Neural cell (in vitro differentiated cells): Measurements from ENCODE around the gene CYP4F22. TPM values are rescaled to one million over a fixed set of nuclear protein-coding genes. Genes with fewer than 3 reads are reported as not detected.

Experiments
- H2AFZ ChIP-seq: fragments of 200-600, 300-800 bp; sonication (generic), shearing (Covaris generic); 2 replicates; pipeline ENCODE4 v1.6.0; 2014; ENCODE audit warnings: low read depth, mild to moderate bottlenecking, antibody characterized with exemption, low read length, moderate library complexity
- H3F3A ChIP-seq: fragments of 200-600 bp; shearing (Covaris generic); 2 replicates; pipeline ENCODE4 v1.6.1; 2016; ENCODE audit warnings: mild to moderate bottlenecking, moderate library complexity, mixed read lengths, antibody characterized with exemption, low read length; ENCODE audit not compliant: insufficient read depth, poor library complexity, severe bottlenecking
- H3K27ac ChIP-seq: fragments of 200-600, 300-800 bp; sonication (generic), shearing (Covaris generic); 2 replicates; pipeline ENCODE4 v1.5.1; 2014; ENCODE audit warnings: mild to moderate bottlenecking, low read length, moderate library complexity
- H3K27me3 ChIP-seq: fragments of 300-800, 200-600 bp; sonication (generic), shearing (Covaris generic); 2 replicates; pipeline ENCODE4 v1.6.0; 2014; ENCODE audit warnings: mild to moderate bottlenecking, low read depth, low read length, moderate library complexity; ENCODE audit not compliant: insufficient read depth
- H3K36me3 ChIP-seq: fragments of 300-800, 200-600 bp; sonication (generic), shearing (Covaris generic); 2 replicates; pipeline ENCODE4 v1.5.1; 2014; ENCODE audit warnings: mild to moderate bottlenecking, antibody characterized with exemption, low read length, moderate library complexity; ENCODE audit not compliant: insufficient read depth
- H3K4me2 ChIP-seq: fragments of 300-800, 200-600 bp; sonication (generic), shearing (Covaris generic); 2 replicates; pipeline ENCODE4 v1.6.0; 2014; ENCODE audit warnings: mild to moderate bottlenecking, low read length
- H3K4me3 ChIP-seq: fragments of 300-800, 200-600 bp; sonication (generic), shearing (Covaris generic); 2 replicates; pipeline ENCODE4 v1.5.1; 2014; ENCODE audit warnings: mild to moderate bottlenecking, low read length, moderate library complexity
- H3K79me2 ChIP-seq: fragments of 200-600 bp; shearing (Covaris generic); replicated peaks from 2 replicates; pipeline ENCODE4 v1.6.0; 2014; ENCODE audit warnings: mild to moderate bottlenecking, low read length, moderate library complexity; ENCODE audit not compliant: insufficient read depth
- H3K9ac ChIP-seq: fragments of 300-800, 200-600 bp; sonication (generic), shearing (Covaris generic); 2 replicates; pipeline ENCODE4 v1.6.1; 2016; ENCODE audit warnings: mild to moderate bottlenecking, low read length, mixed read lengths
- H3K9me2 ChIP-seq: fragments of 200-600 bp; shearing (Covaris generic); 2 replicates; pipeline ENCODE4 v1.6.1; 2016; ENCODE audit warnings: mild to moderate bottlenecking, low read length, mixed read lengths; ENCODE audit not compliant: insufficient read depth
- H3K9me3 ChIP-seq: fragments of 200-600, 300-800 bp; sonication (generic), shearing (Covaris generic); 2 replicates; pipeline ENCODE4 v1.6.1; 2016; ENCODE audit warnings: mild to moderate bottlenecking, mixed run types, low read length, moderate library complexity, mixed read lengths
- H4K20me1 ChIP-seq: fragments of 200-600 bp; shearing (Covaris generic); 2 replicates; pipeline ENCODE4 v1.6.1; 2016; ENCODE audit warnings: mild to moderate bottlenecking, mixed run types; ENCODE audit not compliant: insufficient read depth
- EP300 ChIP-seq: fragments of 450-650 bp; conservative IDR thresholded peaks from 2 replicates; pipeline ENCODE4 v1.6.1; 2014; ENCODE audit warnings: antibody characterized with exemption, mild to moderate bottlenecking, moderate library complexity; ENCODE audit not compliant: poor library complexity, severe bottlenecking
- EZH2 ChIP-seq: fragments of 200-600, 300-800 bp; shearing (Covaris generic), sonication (generic); IDR thresholded peaks from 2 replicates; pipeline ENCODE4 v1.6.1; 2014; ENCODE audit warnings: antibody characterized with exemption, low read length, borderline replicate concordance, mild to moderate bottlenecking; ENCODE audit not compliant: insufficient read depth, poor library complexity, severe bottlenecking
- MXI1 ChIP-seq: fragments of 450-650 bp; conservative IDR thresholded peaks from 2 replicates; pipeline ENCODE4 v1.6.1; 2014; ENCODE audit warnings: antibody characterized with exemption, mild to moderate bottlenecking; ENCODE audit not compliant: poor library complexity, severe bottlenecking
- POLR2AphosphoS5 ChIP-seq: IDR thresholded peaks from 2 replicates; pipeline ENCODE4 v1.6.1; 2012
- RAD21 ChIP-seq: fragments of 450-650 bp; conservative IDR thresholded peaks from 2 replicates; pipeline ENCODE4 v1.6.1; 2014; ENCODE audit warnings: antibody characterized with exemption, mild to moderate bottlenecking, moderate library complexity
- SMC3 ChIP-seq: fragments of 450-650 bp; conservative IDR thresholded peaks from 2 replicates; pipeline ENCODE4 v1.6.1; 2014; ENCODE audit warnings: antibody characterized with exemption, mild to moderate bottlenecking, moderate library complexity; ENCODE audit not compliant: poor library complexity
- TAF1 ChIP-seq: IDR thresholded peaks from 2 replicates; pipeline ENCODE4 v1.6.1; 2012; ENCODE audit warnings: low read depth
- polyA plus RNA-seq: library from polyadenylated mRNA; depleted of rRNA; stranded (reverse); fragments of >200 nt; gene quantifications from 2 replicates; pipeline ENCODE4 v1.2.3, GENCODE V29; 2014
- TF ChIP-seq, protein P1 (sequence below): IDR thresholded peaks from 2 replicates; pipeline ENCODE4 v1.6.1; 2012; ENCODE audit warnings: borderline replicate concordance
- TF ChIP-seq, protein P2 (sequence below): fragments of 450-650 bp; IDR thresholded peaks from 2 replicates; pipeline ENCODE4 v1.5.1; 2014; ENCODE audit warnings: antibody characterized with exemption, mild to moderate bottlenecking, moderate library complexity; ENCODE audit not compliant: poor library complexity, severe bottlenecking

CYP4F22 gene
- polyA plus RNA-seq, 1 donor from 2014 or later: not detected

DNA sequence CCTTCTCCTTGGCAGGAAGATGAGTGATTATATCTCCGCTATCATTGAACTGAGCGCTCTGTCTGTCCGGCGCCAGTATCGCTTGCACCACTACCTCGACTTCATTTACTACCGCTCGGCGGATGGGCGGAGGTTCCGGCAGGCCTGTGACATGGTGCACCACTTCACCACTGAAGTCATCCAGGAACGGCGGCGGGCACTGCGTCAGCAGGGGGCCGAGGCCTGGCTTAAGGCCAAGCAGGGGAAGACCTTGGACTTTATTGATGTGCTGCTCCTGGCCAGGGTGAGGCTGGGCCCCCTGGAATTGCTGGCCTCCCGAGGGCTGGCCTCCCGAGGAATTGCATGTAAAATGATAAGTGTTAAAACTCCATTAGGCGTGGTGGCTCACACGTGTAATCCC, 32.1 kb downstream of the CYP4F22 start:
- H2AFZ ChIP-seq: no peak overlapping the region
- H3K4me3 ChIP-seq: no peak overlapping the region
- H3K9me3 ChIP-seq: peaks cover 6% of the 10 kb centered on the region
- no peak overlapping the region for H3K4me2 ChIP-seq
- no peaks in the 10 kb centered on the region for H4K20me1 ChIP-seq
- H3K9me2 ChIP-seq: no peaks in the 10 kb centered on the region
- H3K36me3 ChIP-seq: no peaks in the 10 kb centered on the region
- H3K79me2 ChIP-seq: no peaks in the 10 kb centered on the region
- TF ChIP-seq SMC3: no peak
- H3K9ac ChIP-seq: no peak overlapping the region
- no peaks in the 10 kb centered on the region for H3K27me3 ChIP-seq
- H3F3A ChIP-seq: no peaks in the 10 kb centered on the region
- no peak overlapping the region for H3K27ac ChIP-seq

DNA sequence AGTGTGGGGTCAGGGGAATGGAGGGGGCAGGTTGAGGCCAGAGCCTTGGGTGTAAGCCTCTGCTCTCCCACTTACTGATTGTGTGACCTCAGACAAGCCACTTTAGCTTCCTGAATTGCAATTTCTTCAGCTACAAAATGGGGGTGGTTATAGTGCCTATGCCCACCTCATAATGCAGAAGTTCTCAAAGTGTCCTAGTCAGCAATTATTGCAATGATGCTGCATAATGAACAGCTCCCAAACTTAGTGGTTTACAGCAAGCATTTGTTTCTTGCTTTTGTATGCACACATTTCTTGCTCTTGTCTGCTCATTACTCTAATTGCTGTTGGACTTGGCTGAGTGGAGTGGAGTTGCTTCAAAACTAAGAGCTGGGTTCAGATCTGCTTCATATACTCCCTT, 36.0 kb downstream of the CYP4F22 start:
- H3K4me2 ChIP-seq: no peak overlapping the region
- no peak overlapping the region for H3K27ac ChIP-seq
- no peaks in the 10 kb centered on the region for H3K36me3 ChIP-seq
- H2AFZ ChIP-seq: no peak overlapping the region
- no peaks in the 10 kb centered on the region for H3K27me3 ChIP-seq
- H3K9me3 ChIP-seq: peaks cover 3% of the 10 kb centered on the region
- H3K79me2 ChIP-seq: no peaks in the 10 kb centered on the region
- H4K20me1 ChIP-seq: no peaks in the 10 kb centered on the region
- H3K4me3 ChIP-seq: no peak overlapping the region
- no peaks in the 10 kb centered on the region for H3K9me2 ChIP-seq
- TF ChIP-seq SMC3: no peak
- no peak for TF ChIP-seq RAD21
- no peak for TF ChIP-seq MXI1
- no peaks in the 10 kb centered on the region for H3F3A ChIP-seq
- no peak overlapping the region for H3K9ac ChIP-seq

DNA sequence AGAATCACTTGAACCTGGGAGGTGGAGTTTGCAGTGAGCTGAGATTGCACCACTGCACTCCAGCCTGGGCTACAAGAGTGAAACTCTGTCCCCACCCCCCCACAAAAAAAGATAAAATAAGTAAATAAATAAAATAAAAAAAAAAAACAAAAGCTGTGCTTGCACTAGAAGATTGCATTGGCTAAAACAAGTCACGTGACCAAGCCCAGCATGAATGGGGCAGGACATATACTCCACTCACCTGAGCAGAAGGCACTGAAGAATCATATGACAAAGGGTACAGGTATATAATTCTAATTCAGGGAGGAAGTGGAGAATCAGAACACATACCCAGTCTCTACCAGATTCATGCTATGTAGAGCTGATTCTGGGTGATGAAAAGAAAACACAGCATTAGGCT, 36.6 kb downstream of the CYP4F22 start:
- H3K27ac ChIP-seq: no peak overlapping the region
- H2AFZ ChIP-seq: no peak overlapping the region
- no peaks in the 10 kb centered on the region for H4K20me1 ChIP-seq
- H3K4me3 ChIP-seq: no peak overlapping the region
- H3F3A ChIP-seq: no peaks in the 10 kb centered on the region
- TF ChIP-seq MXI1 (no peak), EP300 (no peak), POLR2AphosphoS5 (no peak), EZH2 (no peak), TAF1 (no peak), RAD21 (no peak), SMC3 (no peak)
- TF ChIP-seq, protein P1, sequence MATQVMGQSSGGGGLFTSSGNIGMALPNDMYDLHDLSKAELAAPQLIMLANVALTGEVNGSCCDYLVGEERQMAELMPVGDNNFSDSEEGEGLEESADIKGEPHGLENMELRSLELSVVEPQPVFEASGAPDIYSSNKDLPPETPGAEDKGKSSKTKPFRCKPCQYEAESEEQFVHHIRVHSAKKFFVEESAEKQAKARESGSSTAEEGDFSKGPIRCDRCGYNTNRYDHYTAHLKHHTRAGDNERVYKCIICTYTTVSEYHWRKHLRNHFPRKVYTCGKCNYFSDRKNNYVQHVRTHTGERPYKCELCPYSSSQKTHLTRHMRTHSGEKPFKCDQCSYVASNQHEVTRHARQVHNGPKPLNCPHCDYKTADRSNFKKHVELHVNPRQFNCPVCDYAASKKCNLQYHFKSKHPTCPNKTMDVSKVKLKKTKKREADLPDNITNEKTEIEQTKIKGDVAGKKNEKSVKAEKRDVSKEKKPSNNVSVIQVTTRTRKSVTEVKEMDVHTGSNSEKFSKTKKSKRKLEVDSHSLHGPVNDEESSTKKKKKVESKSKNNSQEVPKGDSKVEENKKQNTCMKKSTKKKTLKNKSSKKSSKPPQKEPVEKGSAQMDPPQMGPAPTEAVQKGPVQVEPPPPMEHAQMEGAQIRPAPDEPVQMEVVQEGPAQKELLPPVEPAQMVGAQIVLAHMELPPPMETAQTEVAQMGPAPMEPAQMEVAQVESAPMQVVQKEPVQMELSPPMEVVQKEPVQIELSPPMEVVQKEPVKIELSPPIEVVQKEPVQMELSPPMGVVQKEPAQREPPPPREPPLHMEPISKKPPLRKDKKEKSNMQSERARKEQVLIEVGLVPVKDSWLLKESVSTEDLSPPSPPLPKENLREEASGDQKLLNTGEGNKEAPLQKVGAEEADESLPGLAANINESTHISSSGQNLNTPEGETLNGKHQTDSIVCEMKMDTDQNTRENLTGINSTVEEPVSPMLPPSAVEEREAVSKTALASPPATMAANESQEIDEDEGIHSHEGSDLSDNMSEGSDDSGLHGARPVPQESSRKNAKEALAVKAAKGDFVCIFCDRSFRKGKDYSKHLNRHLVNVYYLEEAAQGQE: no peak
- TF ChIP-seq, protein P2, sequence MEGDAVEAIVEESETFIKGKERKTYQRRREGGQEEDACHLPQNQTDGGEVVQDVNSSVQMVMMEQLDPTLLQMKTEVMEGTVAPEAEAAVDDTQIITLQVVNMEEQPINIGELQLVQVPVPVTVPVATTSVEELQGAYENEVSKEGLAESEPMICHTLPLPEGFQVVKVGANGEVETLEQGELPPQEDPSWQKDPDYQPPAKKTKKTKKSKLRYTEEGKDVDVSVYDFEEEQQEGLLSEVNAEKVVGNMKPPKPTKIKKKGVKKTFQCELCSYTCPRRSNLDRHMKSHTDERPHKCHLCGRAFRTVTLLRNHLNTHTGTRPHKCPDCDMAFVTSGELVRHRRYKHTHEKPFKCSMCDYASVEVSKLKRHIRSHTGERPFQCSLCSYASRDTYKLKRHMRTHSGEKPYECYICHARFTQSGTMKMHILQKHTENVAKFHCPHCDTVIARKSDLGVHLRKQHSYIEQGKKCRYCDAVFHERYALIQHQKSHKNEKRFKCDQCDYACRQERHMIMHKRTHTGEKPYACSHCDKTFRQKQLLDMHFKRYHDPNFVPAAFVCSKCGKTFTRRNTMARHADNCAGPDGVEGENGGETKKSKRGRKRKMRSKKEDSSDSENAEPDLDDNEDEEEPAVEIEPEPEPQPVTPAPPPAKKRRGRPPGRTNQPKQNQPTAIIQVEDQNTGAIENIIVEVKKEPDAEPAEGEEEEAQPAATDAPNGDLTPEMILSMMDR: no peak
- H3K36me3 ChIP-seq: no peaks in the 10 kb centered on the region
- H3K9me3 ChIP-seq: no peaks in the 10 kb centered on the region
- no peaks in the 10 kb centered on the region for H3K9me2 ChIP-seq
- no peaks in the 10 kb centered on the region for H3K79me2 ChIP-seq
- H3K4me2 ChIP-seq: no peak overlapping the region
- no peaks in the 10 kb centered on the region for H3K27me3 ChIP-seq
- H3K9ac ChIP-seq: no peak overlapping the region
